Lower leg skin (tissue), 3 donors: ENCODE data around the gene CDCA4.

ENCODE experiments used
- POLR2A ChIP-seq, 2 donors: fragments of 450-650 bp; IDR thresholded peaks; one replicate each; pipeline ENCODE4 v1.6.1; 2016 to 2017; ENCODE audit warnings: antibody characterized with exemption in 2 of 2, mild to moderate bottlenecking in 1 of 2, moderate library complexity in 1 of 2
- TF ChIP-seq, protein P1 (sequence below), 3 donors: fragments of 450-650 bp; IDR thresholded peaks; one replicate each; pipeline ENCODE4 v1.5.1; 2016; ENCODE audit warnings: antibody characterized with exemption in 3 of 3, mild to moderate bottlenecking in 3 of 3, moderate library complexity in 2 of 3

DNA sequence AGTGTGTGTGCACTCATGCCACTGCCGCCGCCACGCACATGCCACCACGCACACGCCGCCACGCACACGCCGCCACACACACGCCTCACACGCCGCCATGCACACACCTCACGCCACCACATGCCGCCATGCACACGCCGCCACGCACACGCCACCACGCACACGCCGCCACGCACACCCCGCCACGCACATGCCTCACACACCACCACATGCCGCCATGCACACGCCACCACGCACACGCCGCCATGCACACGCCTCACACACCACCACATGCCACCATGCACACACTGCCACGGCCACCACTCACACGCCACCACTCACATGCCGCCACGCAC is 29.0 kb downstream of the CDCA4 start:
- TF ChIP-seq, protein P1, sequence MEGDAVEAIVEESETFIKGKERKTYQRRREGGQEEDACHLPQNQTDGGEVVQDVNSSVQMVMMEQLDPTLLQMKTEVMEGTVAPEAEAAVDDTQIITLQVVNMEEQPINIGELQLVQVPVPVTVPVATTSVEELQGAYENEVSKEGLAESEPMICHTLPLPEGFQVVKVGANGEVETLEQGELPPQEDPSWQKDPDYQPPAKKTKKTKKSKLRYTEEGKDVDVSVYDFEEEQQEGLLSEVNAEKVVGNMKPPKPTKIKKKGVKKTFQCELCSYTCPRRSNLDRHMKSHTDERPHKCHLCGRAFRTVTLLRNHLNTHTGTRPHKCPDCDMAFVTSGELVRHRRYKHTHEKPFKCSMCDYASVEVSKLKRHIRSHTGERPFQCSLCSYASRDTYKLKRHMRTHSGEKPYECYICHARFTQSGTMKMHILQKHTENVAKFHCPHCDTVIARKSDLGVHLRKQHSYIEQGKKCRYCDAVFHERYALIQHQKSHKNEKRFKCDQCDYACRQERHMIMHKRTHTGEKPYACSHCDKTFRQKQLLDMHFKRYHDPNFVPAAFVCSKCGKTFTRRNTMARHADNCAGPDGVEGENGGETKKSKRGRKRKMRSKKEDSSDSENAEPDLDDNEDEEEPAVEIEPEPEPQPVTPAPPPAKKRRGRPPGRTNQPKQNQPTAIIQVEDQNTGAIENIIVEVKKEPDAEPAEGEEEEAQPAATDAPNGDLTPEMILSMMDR (IDR thresholded peaks at IDR 0.05): no peak
- TF ChIP-seq POLR2A (IDR thresholded peaks at IDR 0.05): no peak
